Hepatic stellate cell (primary cell): ENCODE measurements around the gene UBE4A.

Source experiments
- DNase-seq: peaks from one replicate; pipeline ENCODE4 v3.0.0; 2011; ENCODE audit warnings: low spot score

Gene UBE4A

GRCh38 chr11:118437208-118438125 is 78.1 kb downstream of the UBE4A start:
- peak; percentile 54 for DNase-seq

GRCh38 chr11:118438314-118438931 is 79.0 kb downstream of the UBE4A start:
- DNase-seq = peak; percentile 81

GRCh38 chr11:118439646-118440045 is 80.2 kb downstream of the UBE4A start:
- no peak for DNase-seq

GRCh38 chr11:118441770-118442275 is 82.4 kb downstream of the UBE4A start:
- no peak for DNase-seq

GRCh38 chr11:118442301-118442700 is 82.9 kb downstream of the UBE4A start:
- DNase-seq = no peak

- DNase-seq = no peak
These were observed 83.6 kb downstream of the UBE4A start for GRCh38 chr11:118442908-118443589.

GRCh38 chr11:118443590-118444218 is 84.3 kb downstream of the UBE4A start:
- DNase-seq = no peak

- DNase-seq = no peak
These were observed 88.0 kb downstream of the UBE4A start for GRCh38 chr11:118447423-118447822.

- DNase-seq = no peak
These were observed 88.9 kb downstream of the UBE4A start for GRCh38 chr11:118448294-118448693.
